ENCODE measurements around the gene PSD2.

The PSD2 gene

DNA sequence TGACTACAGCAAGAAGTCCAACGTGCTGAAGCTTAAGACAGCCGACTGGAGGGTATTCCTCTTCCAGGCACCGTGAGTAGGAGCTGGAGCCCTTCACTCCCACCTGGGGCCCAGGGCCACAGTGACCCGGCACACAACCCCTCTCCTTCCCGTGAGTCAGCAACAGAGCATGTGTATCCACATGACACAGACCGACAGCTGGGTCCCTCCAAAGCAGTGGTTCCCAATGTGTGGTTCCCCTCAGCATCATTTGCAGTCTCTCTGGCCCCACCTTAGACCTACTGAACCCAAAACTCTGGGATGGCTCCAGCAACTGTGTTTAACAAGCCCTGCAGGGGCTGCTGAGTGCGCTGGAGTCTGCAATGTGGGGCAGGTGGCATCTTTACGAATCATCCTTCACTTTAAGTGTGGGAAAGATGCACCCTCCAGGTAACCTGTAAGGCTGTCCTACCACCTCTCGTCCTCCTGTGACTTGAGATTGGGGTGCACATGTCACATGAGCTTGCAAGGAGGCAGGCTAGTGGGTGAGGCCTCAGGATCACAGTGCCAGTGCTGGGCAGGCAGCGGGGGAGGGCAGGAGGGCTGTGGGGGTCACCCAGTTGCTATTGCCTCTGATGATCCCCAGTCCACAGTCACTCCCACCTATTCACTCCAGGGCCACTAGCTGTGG is 42.2 kb downstream of the PSD2 start:
- no peak for DNase-seq
- Mint-ChIP-seq H3K27ac (no peak overlapping the region), H3K27me3 (peaks cover 32% of the 10 kb centered on the region), H3K4me3 (no peak overlapping the region), H3K36me3 (no peaks in the 10 kb centered on the region), H3K4me1 (no peaks in the 10 kb centered on the region), H3K9me3 (no peaks in the 10 kb centered on the region)
- CTCF ChIA-PET = interaction anchor here (1.5 to 1.6 kb wide), 3 partner anchors 11 to 131 kb away, joined by 3 to 8 read pairs (median 4); no protein-coding TSS in a partner anchor

DNA sequence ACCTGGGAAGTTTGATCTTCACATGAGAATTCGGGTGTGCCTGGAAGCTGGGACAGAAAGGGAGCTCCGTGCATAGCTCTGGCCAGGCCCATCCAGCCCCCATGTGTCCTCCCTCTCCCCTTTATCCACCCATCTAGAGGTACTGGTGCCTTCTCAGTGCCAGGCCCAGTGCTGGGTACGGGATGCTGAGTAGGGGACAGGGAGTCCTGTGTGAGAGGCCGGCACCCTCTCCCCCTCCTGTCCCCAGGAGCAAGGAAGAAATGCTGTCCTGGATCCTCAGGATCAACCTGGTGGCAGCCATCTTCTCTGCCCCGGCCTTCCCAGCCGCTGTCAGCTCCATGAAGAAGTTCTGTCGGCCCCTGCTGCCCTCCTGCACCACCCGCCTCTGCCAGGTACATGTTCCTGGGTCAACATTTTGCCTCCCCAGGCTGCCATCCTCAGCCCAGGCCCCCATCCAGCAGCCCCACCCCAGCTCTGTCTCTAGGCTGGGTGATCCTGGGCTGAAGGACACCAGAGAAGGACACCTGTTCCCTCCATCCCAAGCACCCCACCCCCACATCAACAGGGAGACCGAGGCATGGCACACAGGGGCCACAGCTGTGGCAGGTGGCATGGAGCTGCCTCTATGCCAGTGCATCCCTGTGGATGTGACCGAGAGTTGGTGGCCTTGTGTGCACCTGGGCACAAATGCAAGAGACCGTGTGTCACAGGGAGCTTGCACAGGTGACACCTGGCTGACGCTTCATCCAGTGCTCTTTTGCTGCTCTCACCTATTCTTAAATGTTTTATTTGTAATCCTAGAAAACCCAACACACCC is 43.0 kb downstream of the PSD2 start:
- H3K4me1 Mint-ChIP-seq = no peaks in the 10 kb centered on the region
- H3K9me3 Mint-ChIP-seq = no peaks in the 10 kb centered on the region
- DNase-seq = no peak
- H3K36me3 Mint-ChIP-seq = no peaks in the 10 kb centered on the region
- peaks cover 25% of the 10 kb centered on the region for H3K27me3 Mint-ChIP-seq
- no peak overlapping the region for H3K4me3 Mint-ChIP-seq
- CTCF ChIA-PET = interaction anchor here (1.5 to 1.6 kb wide), 3 partner anchors 12 to 131 kb away, joined by 3 to 8 read pairs (median 4); no protein-coding TSS in a partner anchor
- H3K27ac Mint-ChIP-seq = no peak overlapping the region

DNA sequence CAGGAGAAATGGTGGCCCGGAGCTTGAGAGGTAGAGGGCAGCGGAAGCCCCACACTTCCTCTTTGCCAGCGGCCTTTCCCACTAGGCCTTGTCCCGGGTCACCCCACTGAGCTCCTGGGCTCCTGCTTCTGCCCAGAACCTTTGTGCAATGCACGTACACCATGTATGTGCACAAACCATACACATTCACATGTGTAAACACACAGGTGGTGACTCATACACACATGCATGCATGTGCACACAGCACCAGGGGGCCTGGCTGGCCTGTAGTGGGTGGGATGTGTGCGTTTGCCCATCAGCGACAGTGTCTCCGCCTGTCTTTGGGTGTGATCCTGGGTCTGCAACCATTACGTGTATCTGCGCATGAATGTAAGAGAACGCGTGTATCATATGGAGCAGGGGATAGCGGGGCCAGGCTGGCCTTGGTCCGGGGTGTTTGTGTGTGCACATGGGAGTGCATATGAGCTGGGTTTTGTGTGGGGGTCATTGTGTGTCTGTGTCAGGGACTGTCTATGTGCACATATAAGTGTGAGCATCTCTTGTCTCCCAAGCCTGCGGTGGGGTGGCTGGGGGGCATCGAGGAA is 43.7 kb downstream of the PSD2 start:
- DNase-seq = no peak
- Mint-ChIP-seq H3K27me3 (peaks cover 20% of the 10 kb centered on the region), H3K9me3 (no peaks in the 10 kb centered on the region), H3K4me1 (no peaks in the 10 kb centered on the region), H3K36me3 (no peaks in the 10 kb centered on the region), H3K4me3 (no peak overlapping the region), H3K27ac (no peak overlapping the region)
- CTCF ChIA-PET = interaction anchor here (1.5 kb wide), 1 partner anchor 52 kb away, joined by 4 read pairs; no protein-coding TSS in a partner anchor

DNA sequence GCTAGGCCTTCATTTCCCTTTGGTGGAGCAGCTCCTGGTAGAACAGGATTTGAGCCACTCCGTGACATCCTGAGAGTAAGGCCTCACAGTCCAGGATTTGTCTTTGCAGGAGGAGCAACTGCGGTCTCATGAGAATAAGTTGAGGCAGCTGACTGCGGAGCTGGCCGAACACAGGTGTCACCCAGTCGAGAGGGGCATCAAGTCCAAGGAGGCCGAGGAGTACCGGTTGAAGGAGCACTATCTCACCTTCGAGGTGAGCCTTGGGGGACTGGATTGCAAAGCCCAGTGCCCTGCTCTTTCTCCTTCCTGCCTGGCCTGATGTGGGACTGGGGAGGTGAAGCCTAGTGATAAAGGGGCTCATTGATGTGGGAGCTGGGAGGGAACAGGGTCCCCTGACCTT is 44.3 kb downstream of the PSD2 start:
- H3K9me3 Mint-ChIP-seq = no peaks in the 10 kb centered on the region
- CTCF ChIA-PET = no interaction called here
- no peak overlapping the region for H3K4me3 Mint-ChIP-seq
- no peaks in the 10 kb centered on the region for H3K36me3 Mint-ChIP-seq
- peaks cover 26% of the 10 kb centered on the region for H3K27me3 Mint-ChIP-seq
- no peak for DNase-seq
- no peaks in the 10 kb centered on the region for H3K4me1 Mint-ChIP-seq
- H3K27ac Mint-ChIP-seq = no peak overlapping the region

DNA sequence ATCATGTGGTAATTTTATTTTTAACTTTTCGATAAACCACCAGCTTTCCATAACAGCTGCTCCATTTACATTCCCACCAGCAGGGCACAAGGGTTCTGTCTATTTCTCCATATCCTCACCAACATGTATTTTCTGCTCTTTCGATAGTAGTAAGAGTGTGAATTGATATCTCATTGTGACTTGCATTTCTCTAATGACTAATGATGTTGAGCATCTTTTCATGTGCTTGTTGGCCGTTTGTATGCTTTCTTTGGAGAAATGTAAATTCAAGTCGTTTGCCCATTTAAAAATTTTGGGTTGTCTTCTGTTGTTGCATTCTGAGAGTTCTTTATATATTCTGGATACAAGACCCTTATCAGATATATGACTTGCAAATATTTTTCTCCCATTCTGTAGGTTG is 45.9 kb downstream of the PSD2 start:
- Mint-ChIP-seq H3K4me3 (no peak overlapping the region), H3K9me3 (no peaks in the 10 kb centered on the region), H3K27me3 (peaks cover 38% of the 10 kb centered on the region), H3K27ac (no peak overlapping the region), H3K4me1 (no peaks in the 10 kb centered on the region), H3K36me3 (no peaks in the 10 kb centered on the region)
- CTCF ChIA-PET = interaction anchor here (1.7 kb wide), 1 partner anchor 69 kb away, joined by 4 read pairs; no protein-coding TSS in a partner anchor
- no peak for DNase-seq

DNA sequence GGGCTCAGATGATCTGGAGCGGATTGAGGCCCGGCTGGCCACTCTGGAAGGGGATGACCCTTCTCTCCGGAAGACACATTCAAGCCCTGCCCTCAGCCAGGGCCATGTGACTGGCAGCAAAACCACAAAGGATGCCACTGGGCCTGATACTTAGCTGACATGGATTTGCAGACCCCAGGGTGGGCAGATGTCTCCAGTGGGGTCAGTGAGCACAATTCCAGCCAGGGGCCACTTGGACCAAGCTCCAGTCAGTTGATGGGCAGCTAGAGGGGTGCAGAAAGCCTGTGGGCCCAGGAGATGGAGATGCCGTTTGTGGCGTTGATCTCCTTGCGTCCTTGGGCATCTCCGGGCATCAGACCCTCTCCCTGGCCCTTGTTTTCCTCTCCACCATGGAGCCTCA is 46.7 kb downstream of the PSD2 start:
- no peaks in the 10 kb centered on the region for H3K9me3 Mint-ChIP-seq
- peaks cover 45% of the 10 kb centered on the region for H3K27me3 Mint-ChIP-seq
- CTCF ChIA-PET = interaction anchor here (1.3 to 6.2 kb wide), 5 partner anchors 14 to 127 kb away, joined by 3 to 44 read pairs (median 4); no protein-coding TSS in a partner anchor

DNA sequence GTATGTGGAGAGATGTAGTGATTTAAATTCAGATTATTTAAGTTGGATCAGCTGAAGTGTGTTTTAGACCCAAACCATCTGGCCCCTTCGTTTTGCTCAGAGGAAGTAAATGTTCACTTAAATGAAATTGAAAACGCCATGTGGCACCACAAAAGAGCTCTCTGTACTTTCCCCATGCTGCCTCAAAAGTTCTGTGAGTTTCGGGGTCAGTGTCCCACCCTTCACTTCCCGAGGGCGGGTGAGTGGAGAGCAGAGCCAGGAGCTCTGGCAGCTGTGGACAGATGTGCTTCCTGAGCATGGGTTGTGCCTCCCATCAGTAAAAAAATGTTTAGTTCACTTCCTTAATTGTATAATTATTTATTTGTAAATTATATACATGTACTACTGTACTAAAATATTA is 48.4 kb downstream of the PSD2 start:
- CTCF ChIA-PET = interaction anchor here (1.3 to 6.2 kb wide), 6 partner anchors 12 to 127 kb away, joined by 3 to 44 read pairs (median 4); no protein-coding TSS in a partner anchor
- H3K9me3 Mint-ChIP-seq = no peaks in the 10 kb centered on the region
- H3K4me3 Mint-ChIP-seq = no peak overlapping the region
- DNase-seq = no peak
- no peak overlapping the region for H3K27ac Mint-ChIP-seq
- no peaks in the 10 kb centered on the region for H3K36me3 Mint-ChIP-seq
- H3K4me1 Mint-ChIP-seq = peaks cover 6% of the 10 kb centered on the region
- H3K27me3 Mint-ChIP-seq = peaks cover 58% of the 10 kb centered on the region

More for the DNA sequence above, 46.7 kb downstream of the PSD2 start:
- H3K36me3 Mint-ChIP-seq = no peaks in the 10 kb centered on the region
- H3K27ac Mint-ChIP-seq = no peak overlapping the region
- DNase-seq = no peak
- H3K4me1 Mint-ChIP-seq = peaks cover 3% of the 10 kb centered on the region
- H3K4me3 Mint-ChIP-seq = no peak overlapping the region

DNA sequence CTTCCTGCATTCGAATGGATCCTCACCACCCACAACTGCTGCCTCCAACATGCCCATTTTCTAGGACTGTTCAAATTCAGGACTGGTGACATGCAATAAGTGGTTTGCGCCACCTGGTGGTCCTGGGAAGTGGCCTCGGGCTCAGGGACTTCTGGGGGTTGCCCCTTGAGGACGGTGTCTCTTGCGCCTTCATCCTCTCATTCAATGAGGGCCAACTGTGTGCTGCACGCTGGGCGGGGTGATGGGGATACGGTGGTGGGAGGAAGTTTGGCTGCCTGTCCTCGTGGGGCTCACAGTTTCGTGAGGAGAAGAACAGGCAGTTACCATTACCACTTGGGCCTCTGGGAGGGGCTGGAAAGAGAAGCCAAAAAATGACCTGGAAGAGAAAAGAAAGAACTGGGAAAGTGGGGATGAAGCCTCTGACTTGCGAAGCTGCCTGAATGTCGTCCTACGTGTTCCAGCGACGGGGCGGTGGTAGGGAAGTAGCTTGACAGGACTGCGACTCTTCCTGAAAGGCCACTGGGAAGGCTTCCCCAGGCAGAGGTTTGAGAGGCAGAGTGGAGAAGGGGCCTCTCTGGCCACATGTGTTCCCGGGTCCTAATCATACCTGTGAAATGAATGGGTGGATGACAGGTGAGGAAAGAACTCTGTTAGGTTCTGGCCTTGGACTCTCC is 49.0 kb downstream of the PSD2 start:
- H3K4me3 Mint-ChIP-seq = no peak overlapping the region
- H3K27me3 Mint-ChIP-seq = peaks cover 64% of the 10 kb centered on the region
- CTCF ChIA-PET = interaction anchor here (1.0 to 6.2 kb wide), 5 partner anchors 11 to 126 kb away, joined by 3 to 44 read pairs (median 3); no protein-coding TSS in a partner anchor
- peak; percentile 80 for DNase-seq
- H3K4me1 Mint-ChIP-seq = peaks cover 6% of the 10 kb centered on the region
- no peak overlapping the region for H3K27ac Mint-ChIP-seq
- no peaks in the 10 kb centered on the region for H3K36me3 Mint-ChIP-seq
- H3K9me3 Mint-ChIP-seq = no peaks in the 10 kb centered on the region

DNA sequence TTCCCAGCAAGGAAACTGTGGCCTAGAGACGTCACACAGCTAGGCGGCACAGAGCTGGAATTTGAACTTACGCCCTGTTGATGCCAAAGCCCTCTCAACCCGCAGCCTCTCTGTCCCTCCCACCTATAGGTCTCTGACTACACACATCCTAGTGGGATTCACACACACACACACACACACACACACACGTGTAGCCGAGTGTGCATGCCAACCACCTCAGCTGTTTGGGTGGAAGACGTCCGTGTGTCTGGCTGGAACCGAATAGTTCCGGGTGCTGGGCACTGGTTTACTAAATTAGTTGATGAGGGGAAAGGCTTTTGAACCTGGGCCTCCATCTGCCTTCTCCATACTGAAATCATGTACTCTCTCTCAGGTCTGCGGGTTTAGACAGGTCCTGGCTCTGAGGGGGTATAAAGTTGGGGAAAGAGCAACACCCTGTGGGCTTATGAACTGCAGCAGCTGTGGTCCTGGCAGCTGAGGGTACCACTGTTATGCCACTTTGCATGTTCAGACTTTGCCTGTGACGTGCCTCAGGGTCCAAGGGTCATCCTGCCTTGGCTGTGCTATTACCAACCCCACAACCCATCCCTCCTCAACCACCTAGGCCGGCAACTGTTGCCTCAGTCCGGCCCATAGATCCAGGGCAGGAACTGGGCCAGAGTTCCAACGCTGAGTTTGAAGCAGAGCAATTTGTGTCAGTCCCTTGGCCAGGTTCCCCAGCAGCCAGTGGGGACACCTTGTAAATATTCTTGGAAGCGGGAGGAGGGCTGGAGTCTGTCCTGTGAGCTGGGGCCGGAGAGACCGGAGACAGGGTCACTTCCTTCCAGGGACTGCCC is 50.5 kb downstream of the PSD2 start:
- no peaks in the 10 kb centered on the region for H3K36me3 Mint-ChIP-seq

DNA sequence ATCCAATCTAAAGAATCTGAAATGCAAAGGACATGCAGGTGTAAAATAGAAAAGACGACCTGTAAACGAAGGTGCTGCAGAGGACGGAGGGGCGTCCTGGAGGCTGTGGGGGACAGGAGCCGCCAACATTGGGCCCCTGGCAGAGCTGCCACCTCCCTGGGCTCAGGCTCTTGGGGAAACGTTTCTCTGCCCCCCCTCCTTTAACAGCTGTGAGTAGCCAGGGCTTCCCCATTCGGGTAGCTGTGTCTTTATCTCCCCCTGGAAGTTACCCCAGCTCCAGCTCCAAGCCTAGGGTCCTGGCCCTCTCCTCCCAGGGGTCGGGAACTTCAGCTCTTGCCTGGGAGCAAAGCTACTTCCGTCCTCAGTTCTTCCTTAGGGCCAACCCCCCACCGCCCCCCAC is 51.5 kb downstream of the PSD2 start:
- H3K4me1 Mint-ChIP-seq = peaks cover 6% of the 10 kb centered on the region
- CTCF ChIA-PET = interaction anchor here (1.0 to 6.2 kb wide), 4 partner anchors 16 to 72 kb away, joined by 3 to 44 read pairs (median 8); no protein-coding TSS in a partner anchor
- no peaks in the 10 kb centered on the region for H3K36me3 Mint-ChIP-seq
- no peak for DNase-seq
- H3K27me3 Mint-ChIP-seq = peaks cover 72% of the 10 kb centered on the region
- H3K27ac Mint-ChIP-seq = no peak overlapping the region
- no peaks in the 10 kb centered on the region for H3K9me3 Mint-ChIP-seq
- no peak overlapping the region for H3K4me3 Mint-ChIP-seq

More for the DNA sequence above, 50.5 kb downstream of the PSD2 start:
- no peak overlapping the region for H3K4me3 Mint-ChIP-seq
- no peak overlapping the region for H3K27ac Mint-ChIP-seq
- CTCF ChIA-PET = interaction anchor here (0.7 to 6.2 kb wide), 5 partner anchors 17 to 123 kb away, joined by 3 to 44 read pairs (median 8); no protein-coding TSS in a partner anchor
- no peak for DNase-seq
- peaks cover 6% of the 10 kb centered on the region for H3K4me1 Mint-ChIP-seq
- H3K27me3 Mint-ChIP-seq = peaks cover 72% of the 10 kb centered on the region
- H3K9me3 Mint-ChIP-seq = no peaks in the 10 kb centered on the region

DNA sequence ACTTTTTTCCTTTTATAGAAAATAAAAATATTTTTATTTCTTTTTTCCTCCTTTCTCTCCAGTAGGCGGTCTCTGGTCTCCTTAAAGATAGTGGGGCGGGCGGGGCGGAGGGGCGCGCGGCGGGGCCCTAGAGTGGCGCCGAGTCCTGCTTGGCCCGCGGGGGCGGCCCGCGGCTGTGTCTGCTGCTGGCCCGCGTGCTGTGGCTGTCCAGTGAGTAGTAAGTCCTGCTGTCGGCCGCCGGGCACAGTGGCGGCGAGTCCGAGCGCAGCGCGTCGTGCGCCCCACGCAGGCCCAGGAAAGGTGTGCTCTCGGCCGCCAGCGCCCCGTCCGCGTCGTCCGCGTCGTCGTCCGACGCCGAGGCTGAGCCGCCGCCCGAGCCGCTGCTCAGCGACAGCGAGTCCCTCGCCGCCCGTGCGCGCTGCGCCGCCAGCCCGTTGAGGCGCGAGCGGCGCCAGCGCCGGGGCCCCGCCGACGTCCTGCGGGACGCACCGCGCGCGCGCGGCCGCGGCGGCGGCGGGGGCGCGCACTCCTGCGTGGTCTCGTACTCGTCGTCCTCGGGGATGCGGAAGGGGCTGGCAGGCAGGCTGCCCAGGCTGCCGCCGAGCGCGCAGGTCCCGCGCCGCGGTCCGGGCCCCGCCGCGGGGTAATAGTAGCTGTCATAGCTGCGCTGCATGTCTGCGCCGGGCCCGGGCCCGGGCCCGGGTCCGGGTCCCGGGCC is 52.3 kb downstream of the PSD2 start:
- CTCF ChIA-PET = interaction anchor here (1.0 to 6.2 kb wide), 6 partner anchors 15 to 121 kb away, joined by 3 to 44 read pairs (median 10); no protein-coding TSS in a partner anchor
- Mint-ChIP-seq H3K4me3 (peak overlapping the region; percentile 52), H3K27ac (no peak overlapping the region), H3K27me3 (peaks cover 63% of the 10 kb centered on the region), H3K4me1 (peaks cover 6% of the 10 kb centered on the region), H3K36me3 (no peaks in the 10 kb centered on the region), H3K9me3 (no peaks in the 10 kb centered on the region)
- DNase-seq = peak; percentile 81

DNA sequence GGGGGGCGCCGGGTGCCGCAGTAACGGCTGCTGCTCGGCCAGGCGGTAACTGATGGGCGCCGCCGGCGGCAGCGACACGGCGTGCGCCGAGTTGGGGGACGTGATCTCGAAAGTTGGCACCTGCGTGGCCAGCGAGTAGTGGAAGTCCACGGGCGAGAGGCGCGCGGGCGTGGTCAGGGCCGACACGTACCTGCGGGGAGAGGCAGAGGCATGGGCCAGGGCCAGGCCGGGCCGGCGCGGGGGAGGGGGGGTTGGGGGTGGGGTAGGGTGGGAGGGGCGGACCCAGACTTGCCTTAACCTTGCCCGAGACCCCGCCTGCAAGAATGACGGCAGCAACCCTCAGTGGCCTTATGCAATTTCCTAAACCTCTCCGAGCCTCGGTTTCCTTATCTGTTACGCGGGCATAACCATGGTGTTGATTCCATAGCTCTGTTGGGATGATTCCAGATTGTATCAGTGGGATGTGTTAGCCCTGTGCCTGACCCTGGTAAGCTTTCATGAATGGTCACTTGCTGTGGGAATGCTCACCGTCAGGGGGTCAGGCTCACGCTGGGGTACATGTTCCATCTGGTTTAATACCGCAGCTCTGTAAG is 53.0 kb downstream of the PSD2 start:
- H3K4me1 Mint-ChIP-seq = peaks cover 6% of the 10 kb centered on the region
- H3K9me3 Mint-ChIP-seq = no peaks in the 10 kb centered on the region
- peaks cover 63% of the 10 kb centered on the region for H3K27me3 Mint-ChIP-seq
- H3K36me3 Mint-ChIP-seq = no peaks in the 10 kb centered on the region
- peak overlapping the region; percentile 61 for H3K4me3 Mint-ChIP-seq
- DNase-seq = peak; percentile 41
- CTCF ChIA-PET = interaction anchor here (1.8 to 2.4 kb wide), 5 partner anchors 15 to 120 kb away, joined by 8 to 13 read pairs (median 12); no protein-coding TSS in a partner anchor
- H3K27ac Mint-ChIP-seq = no peak overlapping the region

All from activated naive CD4-positive, alpha-beta T cell treated with anti-CD3 and anti-CD28 coated beads, Interleukin-2, amount 10 ng/mL, durations not matched to agents 7 days and 5 days (primary cell).